ENCODE results near the gene SP140L. TPM values are rescaled to one million over a fixed set of nuclear protein-coding genes. Genes with fewer than 3 reads are reported as not detected.
"Not testable (repeated sequence)": the region's sequence is repeated elsewhere in the genome, so short reads cannot be mapped to it uniquely, and the experiment has no call there.

The SP140L gene
- total RNA-seq, 2 donors from 2014 or later, result 0.82 to 2.9 TPM

GRCh38 chr2:230394301-230394700 is 67.3 kb downstream of the SP140L start:
- Histone ChIP-seq H3K36me3 (ENCODE audit: control insufficient read depth, insufficient read depth, low read length) (no peaks in the 10 kb centered on the region), H3K4me1 (ENCODE audit: control insufficient read depth, insufficient read depth, low read length) (peaks cover 3% of the 10 kb centered on the region), H3K9ac (ENCODE audit: extremely low read depth, low read length, poor library complexity, severe bottlenecking) (no peak overlapping the region), H3K4me3 (ENCODE audit: low read length) (no peak overlapping the region), H3K9me3 (ENCODE audit: control insufficient read depth, low read length) (peaks cover 8% of the 10 kb centered on the region), H3K27me3 (ENCODE audit: control insufficient read depth, insufficient read depth, low read length, poor library complexity, severe bottlenecking) (no peaks in the 10 kb centered on the region), H3K27ac (ENCODE audit: low read depth, low read length) (no peak overlapping the region)
- 80 to 81% methylated on average over 2 of the region's 2 CpGs for WGBS, 2 experiments (ENCODE audit: insufficient coverage in 1 of 2, insufficient read length in 1 of 2)
- Mint-ChIP-seq H3K27me3 (ENCODE audit: insufficient read depth) (peaks cover 2% of the 10 kb centered on the region), H3K27ac (no peak overlapping the region), H3K4me3 (no peak overlapping the region), H3K9me3 (peaks cover 17% of the 10 kb centered on the region), H3K36me3 (ENCODE audit: low read depth) (no peaks in the 10 kb centered on the region), H3K4me1 (peaks cover 10% of the 10 kb centered on the region)
- no peak for TF ChIP-seq CTCF (conservative IDR thresholded peaks at IDR 0.05)
- DNase-seq, result no peak

GRCh38 chr2:230398698-230399097 is 71.7 kb downstream of the SP140L start:
- 94 to 97% methylated on average over 3 to 6 of the region's 6 CpGs for WGBS, 2 experiments (ENCODE audit: insufficient coverage in 1 of 2, insufficient read length in 1 of 2)
- not testable (repeated sequence) for H3K4me1 Mint-ChIP-seq; H3K27ac ChIP-seq (ENCODE audit: low read depth, low read length); H3K4me3 ChIP-seq (ENCODE audit: low read length); H3K9ac ChIP-seq (ENCODE audit: extremely low read depth, low read length, poor library complexity, severe bottlenecking); H3K4me1 ChIP-seq (ENCODE audit: control insufficient read depth, insufficient read depth, low read length); DNase-seq; H3K36me3 Mint-ChIP-seq (ENCODE audit: low read depth); H3K36me3 ChIP-seq (ENCODE audit: control insufficient read depth, insufficient read depth, low read length); H3K4me3 Mint-ChIP-seq; H3K9me3 ChIP-seq (ENCODE audit: control insufficient read depth, low read length); H3K27me3 ChIP-seq (ENCODE audit: control insufficient read depth, insufficient read depth, low read length, poor library complexity, severe bottlenecking); H3K27ac Mint-ChIP-seq
- H3K9me3 Mint-ChIP-seq, result peaks cover 17% of the 10 kb centered on the region
- peak; percentile 14 for TF ChIP-seq CTCF (conservative IDR thresholded peaks at IDR 0.05)
- H3K27me3 Mint-ChIP-seq (ENCODE audit: insufficient read depth), result peaks cover 11% of the 10 kb centered on the region

GRCh38 chr2:230400041-230400440 is 73.0 kb downstream of the SP140L start:
- Mint-ChIP-seq H3K4me1 (peaks cover 9% of the 10 kb centered on the region), H3K9me3 (peaks cover 17% of the 10 kb centered on the region), H3K27me3 (ENCODE audit: insufficient read depth) (peaks cover 23% of the 10 kb centered on the region), H3K4me3 (no peak overlapping the region), H3K36me3 (ENCODE audit: low read depth) (no peaks in the 10 kb centered on the region), H3K27ac (no peak overlapping the region)
- Histone ChIP-seq H3K27me3 (ENCODE audit: control insufficient read depth, insufficient read depth, low read length, poor library complexity, severe bottlenecking) (no peaks in the 10 kb centered on the region), H3K9ac (ENCODE audit: extremely low read depth, low read length, poor library complexity, severe bottlenecking) (no peak overlapping the region), H3K9me3 (ENCODE audit: control insufficient read depth, low read length) (peaks cover 8% of the 10 kb centered on the region), H3K4me3 (ENCODE audit: low read length) (no peak overlapping the region), H3K36me3 (ENCODE audit: control insufficient read depth, insufficient read depth, low read length) (no peaks in the 10 kb centered on the region), H3K4me1 (ENCODE audit: control insufficient read depth, insufficient read depth, low read length) (no peaks in the 10 kb centered on the region), H3K27ac (ENCODE audit: low read depth, low read length) (no peak overlapping the region)
- 93 to 94% methylated on average over 2 to 7 of the region's 7 CpGs for WGBS, 2 experiments (ENCODE audit: insufficient coverage in 1 of 2, insufficient read length in 1 of 2)
- no peak for DNase-seq
- no peak for TF ChIP-seq CTCF (conservative IDR thresholded peaks at IDR 0.05)
